ENCODE results near the gene TNFRSF18.
A peak's percentile ranks its signal among the peaks of the same experiment; 100 is the strongest.

Gene TNFRSF18

DNA sequence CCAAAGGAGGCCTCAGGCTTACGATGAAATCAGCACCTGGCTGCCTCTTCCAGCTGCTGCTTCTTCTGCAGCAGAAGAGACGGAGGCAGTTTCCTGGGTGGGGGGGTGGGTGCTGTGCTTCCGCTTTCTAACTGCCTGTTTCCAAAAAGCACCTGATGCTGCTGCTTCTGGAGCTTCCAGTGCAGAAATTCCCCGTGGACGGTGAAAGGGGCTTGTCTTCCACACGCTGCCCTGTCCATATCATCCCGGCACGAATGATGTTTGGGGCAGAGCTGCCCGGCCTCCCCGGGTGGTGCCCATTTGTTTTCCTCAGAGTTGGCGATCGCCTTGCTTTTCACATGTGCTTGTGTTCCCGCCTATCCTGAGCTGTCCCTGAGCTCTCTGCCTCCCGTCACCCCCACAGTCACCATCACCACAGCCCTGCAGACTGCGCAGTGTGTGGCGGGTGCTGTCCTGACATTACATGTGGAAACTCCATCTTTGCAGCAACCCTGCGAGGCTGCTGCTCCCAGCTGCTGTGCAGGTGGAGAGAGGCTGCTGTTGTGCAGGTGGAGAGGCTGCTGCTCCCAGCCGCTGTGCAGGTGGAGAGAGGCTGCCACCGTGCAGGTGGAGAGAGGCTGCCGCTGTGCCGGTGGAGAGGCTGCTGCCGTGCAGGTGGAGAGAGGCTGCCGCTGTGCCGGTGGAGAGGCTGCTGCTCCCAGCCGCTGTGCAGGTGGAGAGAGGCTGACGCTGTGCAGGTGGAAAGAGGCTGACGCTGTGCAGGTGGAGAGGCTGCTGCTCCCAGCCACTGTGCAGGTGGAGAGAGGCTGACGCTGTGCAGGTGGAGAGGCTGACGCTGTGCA, 30.9 kb downstream of the TNFRSF18 start:
- DNase-seq = peak; percentile 31

DNA sequence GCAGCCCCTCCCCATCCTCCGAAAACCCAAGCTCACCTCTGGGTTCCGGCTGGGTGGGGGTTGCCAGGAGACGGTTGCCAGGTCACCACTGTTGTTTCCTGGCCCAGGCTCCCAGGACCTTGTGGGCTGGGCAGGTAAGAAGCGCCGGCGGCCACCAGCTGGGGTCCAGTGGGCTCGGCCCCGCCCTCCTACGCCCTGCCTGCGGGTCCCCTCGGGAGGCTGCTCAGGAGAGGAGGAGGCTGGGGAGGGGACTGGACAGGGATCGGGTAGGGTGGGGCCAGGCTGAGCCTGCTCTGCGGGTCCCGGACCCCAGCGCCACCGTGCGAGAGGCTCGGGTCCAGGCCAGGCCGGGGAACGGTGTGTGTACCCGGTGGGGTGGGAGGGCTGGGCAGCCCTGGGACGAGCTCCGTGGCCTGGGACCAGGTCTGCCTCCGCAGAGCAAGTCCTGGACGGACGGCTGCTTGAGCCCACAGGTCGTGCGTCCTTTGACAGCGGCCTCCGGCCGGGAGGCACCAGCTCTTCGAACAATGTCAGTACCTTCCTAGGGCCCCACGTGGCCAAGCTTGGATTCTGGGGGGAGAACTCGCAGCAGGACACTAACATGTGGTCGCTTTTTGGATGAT, 32.5 kb downstream of the TNFRSF18 start, which contains the start of gene TTLL10:
Gene TTLL10, plus strand, starts transcription at position 88 of the 623 bp plus-strand sequence. CDS start 5,336 bp downstream, outside the sequence.
- DNase-seq = peak; percentile 75

- DNase-seq = no peak
These were observed 33.2 kb downstream of the TNFRSF18 start for GRCh38 chr1:1173061-1173792.

DNA sequence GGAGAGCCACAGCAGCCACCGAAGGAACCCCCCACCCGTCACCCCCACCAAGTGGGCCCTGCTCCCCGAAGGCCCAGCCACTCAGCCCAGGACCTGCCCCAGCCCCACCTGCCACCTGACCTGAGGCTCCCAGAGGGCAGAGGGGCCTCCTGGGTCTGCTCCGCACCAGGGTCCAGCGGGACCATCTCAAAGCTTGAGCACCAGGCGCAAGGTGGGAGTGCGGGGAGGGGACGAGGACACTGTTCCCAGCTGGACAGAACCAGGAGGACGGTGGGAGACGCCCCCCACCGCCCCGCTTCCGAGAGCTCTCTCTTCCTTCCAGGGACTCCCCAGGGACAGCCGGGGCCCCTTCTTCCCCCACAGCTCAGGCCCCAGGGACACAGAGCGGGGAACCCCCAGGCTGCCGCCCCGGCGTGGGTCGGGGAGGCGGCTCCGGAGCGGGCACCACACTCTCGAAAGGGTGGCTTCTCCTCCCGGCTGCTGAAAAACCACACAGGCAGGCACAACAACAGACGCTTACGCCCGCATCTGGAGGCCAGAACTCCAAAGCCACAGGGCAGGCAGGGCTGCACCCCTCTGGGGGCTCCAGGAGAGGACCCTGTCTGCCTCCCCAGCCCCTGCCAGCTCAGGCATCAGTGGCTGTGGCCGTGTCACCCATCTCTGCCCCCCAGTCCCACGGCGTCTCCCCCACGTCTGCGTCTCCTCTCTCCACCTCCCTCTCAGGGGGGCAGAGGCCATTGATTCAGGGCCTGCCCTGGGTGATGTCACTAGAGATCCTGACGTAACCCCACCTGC, 34.6 kb downstream of the TNFRSF18 start:
- peak; percentile 24 for DNase-seq

DNA sequence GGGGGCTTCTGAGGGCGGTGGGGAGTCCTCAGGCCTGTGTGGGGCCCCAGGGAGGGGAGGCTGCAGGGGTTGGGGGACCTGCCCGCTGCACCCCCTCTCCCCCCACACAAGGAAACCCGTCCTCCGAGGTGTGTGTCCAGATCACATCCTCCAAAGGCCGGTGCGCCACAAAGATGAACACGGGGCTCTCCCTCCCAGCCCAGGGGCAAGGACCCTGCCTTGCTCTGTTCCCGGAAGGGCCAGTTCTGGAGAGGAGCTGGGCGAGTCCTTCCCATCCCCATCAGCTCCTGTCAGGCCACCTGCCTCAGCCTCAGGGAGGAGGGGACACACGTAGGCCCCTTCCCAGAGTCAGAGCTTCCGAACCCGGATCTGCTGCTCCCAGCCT, 35.2 kb downstream of the TNFRSF18 start:
- no peak for DNase-seq

GRCh38 chr1:1170215-1171091, 35.9 kb downstream of the TNFRSF18 start:
- no peak for DNase-seq

DNA sequence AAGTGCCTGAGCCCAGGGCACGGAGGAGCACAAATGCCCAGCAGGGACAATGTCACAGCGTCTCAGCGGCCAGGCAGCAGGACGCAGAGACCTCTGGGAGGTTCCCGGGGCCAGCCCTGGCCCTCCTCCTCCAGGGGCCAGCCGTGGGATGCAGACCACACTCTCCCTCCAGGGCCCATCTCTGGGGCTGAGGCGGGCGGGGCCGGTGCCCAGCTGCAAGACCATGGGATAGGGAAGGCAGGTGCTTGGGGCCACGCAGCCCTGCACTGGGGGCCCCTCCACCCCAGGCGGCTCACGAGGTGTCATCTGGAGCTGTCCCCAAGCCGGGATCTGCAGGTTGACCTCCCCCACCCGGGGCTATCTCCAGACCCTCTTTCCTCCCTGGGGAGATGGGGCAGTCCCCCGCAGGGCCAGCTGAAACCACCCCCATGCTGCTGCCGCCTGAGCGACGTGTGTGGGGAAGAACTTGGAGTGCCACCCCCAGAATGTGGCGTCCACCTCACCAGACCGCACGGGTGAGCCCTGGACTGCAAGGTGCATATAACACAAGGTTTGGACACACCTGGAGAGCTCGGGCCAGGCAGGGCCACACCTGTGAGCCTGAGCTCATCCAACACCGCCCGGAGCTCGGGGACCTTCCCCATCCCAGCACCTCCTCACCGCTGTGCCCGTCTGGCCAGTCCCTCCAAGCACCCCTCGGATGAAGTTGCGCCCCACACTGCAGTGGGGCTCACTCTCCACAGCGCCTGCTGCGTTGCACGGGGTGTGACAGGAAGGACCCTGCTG, 36.8 kb downstream of the TNFRSF18 start:
- no peak for DNase-seq

GRCh38 chr1:1168451-1169411, 37.7 kb downstream of the TNFRSF18 start:
- no peak for DNase-seq

DNA sequence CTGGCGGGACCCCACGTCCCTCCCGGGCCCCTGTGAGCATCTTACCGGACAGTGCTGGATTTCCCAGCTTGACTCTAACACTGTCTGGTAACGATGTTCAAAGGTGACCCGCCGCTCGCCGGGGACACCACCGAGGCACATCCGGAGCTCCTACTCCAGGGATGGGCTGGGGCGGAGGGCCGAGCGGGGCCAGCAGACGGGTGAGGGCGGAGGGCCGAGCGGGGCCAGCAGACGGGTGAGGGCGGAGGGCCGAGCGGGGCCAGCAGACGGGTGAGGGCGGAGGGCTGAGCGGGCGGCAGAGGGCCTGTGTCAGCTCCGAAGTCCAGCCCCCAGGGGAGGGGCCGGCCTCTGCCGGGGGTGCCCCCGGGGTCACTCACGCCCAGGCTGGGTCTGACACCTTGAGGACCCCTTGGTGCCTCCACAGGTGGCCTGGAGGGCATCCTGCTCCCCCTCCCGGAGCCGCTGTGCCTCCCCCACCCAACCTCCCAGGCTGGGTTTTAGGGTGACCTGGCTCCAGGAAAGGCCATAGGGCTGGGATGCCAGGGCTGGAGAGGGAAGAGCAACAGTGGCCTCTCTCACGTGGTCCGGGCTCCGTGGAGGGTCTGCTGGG, 38.4 kb downstream of the TNFRSF18 start:
- no peak for DNase-seq

GRCh38 chr1:1167398-1167821, 39.0 kb downstream of the TNFRSF18 start:
- DNase-seq = no peak

DNA sequence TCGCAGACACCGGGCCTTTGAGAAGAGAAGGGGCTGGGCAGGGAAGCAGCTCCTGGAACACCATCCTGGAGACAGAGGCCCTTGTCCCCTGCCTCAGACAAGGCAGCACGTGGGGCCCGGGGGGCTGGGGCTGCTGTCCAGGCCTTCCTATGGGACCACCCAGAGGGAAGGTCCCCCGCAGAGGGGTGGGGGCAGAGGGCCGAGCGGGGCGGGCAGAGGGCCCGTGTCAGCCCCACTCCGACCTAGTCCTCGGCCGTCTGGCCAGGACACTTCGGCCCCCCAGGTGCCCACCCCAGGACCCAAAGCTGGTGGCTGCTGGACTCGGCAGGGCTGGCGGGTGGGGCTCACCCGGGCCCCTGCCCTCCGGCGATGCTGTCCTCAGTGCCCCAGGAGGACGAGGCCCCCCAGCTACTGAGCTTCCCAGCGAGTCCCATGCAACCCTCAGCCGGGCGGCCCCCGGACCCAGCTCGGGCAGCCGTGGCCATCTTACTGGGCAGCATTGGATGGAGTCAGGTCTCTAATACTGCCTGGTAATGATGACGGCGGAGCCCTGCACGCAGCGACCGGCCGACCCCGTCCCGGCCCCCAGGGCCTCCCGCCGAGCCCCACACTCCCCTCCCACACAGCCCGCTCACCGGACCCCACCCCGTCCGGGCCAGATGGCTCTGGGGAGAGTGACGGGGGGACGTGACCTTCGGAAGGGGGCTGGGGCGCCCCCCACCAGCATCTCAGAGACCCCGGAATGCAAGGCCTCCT, 39.6 kb downstream of the TNFRSF18 start:
- no peak for DNase-seq

DNA sequence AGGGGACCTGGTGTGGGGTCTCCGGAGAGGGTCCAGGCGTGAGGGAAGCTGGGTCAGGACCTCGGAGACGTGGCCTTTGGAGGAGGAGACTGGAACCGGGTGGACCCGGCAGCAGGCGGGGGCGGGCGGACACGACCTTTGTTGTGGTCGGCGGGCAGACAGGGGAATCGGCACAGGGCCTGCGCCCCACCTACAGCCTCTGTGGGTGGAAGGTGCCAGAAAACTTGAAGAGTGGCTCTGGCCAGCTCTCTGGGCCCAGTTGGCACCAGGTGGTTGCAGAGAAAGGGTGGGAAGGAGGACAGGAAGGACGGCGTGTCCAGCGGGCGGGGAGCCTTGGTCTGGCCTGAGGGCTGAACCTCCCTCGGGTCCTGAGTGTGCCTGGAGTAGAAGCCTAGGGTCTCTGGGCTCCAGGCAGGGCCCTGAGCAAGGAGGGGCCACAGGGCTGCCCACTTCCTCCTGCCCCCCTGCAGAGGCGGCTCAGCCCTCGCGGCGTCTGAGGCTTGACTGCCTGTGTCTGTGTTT, 40.4 kb downstream of the TNFRSF18 start:
- DNase-seq = no peak

- DNase-seq = no peak
These were observed 40.9 kb downstream of the TNFRSF18 start for GRCh38 chr1:1165485-1165884.

- no peak for DNase-seq
These were observed 41.5 kb downstream of the TNFRSF18 start for GRCh38 chr1:1164701-1165451.

- DNase-seq = no peak
These were observed 42.1 kb downstream of the TNFRSF18 start for GRCh38 chr1:1164361-1164700.

- DNase-seq = no peak
These were observed 42.8 kb downstream of the TNFRSF18 start for GRCh38 chr1:1163538-1164070.
